HG03460 (cell line): ENCODE data around the gene DNAJA3.
"Not testable (repeated sequence)": the region's sequence is repeated elsewhere in the genome, so short reads cannot be mapped to it uniquely, and the experiment has no call there.

Experiments
- ATAC-seq: cut with Tn5 transposase; IDR thresholded peaks from one replicate; pipeline ENCODE4 v1.9.1; 2021; ENCODE audit not compliant: unreplicated experiment

Gene DNAJA3

DNA sequence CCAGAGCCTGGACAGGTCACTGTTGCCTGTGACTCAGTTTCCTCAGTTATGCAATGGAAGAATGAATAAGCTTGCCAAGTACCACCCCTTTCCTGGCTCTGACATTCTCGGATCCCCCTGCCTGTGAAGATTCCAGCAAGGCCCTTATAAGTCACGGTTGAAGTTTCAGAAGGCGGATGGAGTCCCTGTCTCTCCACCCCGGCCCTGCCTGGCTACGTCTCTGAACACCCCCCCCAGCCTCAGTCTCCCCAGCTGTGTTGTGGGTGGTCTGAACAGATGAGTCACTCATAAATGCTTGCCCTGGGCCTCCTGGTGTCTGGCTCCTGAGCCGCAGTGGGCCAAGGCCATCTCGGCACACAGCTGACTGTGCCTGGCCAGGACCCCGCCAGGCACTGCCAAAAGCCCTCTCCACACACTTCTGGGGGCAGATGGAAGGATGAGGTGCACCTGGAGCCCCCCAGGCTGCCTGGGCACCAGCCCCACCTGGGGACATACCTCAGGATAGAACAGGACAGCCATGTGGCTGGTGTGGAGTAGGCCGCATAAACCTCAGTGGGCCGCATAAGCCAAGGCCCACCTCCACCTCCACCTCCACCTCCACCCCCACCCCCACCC is 38.6 kb upstream of the DNAJA3 start:
- no peak for ATAC-seq

DNA sequence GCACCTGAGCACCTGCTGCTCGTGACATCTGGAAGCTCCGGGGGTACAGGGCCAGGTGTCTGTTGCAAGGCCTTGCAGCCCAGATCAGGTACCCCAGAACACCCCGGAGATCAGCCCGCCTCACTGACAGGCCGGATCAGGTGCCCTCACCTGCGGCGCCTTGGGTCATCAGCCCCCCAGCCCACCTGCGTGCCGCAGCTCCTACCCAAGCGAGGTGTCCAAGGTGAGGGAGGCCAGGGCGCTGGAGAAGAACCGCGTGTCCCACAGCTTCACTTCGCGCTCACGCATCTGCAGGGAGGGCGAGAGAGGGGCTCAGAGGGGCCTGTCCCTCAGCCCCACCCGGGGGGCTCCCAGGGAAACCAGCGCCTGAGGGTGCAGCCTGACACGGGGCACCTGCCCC is 37.9 kb upstream of the DNAJA3 start:
- ATAC-seq: no peak

DNA sequence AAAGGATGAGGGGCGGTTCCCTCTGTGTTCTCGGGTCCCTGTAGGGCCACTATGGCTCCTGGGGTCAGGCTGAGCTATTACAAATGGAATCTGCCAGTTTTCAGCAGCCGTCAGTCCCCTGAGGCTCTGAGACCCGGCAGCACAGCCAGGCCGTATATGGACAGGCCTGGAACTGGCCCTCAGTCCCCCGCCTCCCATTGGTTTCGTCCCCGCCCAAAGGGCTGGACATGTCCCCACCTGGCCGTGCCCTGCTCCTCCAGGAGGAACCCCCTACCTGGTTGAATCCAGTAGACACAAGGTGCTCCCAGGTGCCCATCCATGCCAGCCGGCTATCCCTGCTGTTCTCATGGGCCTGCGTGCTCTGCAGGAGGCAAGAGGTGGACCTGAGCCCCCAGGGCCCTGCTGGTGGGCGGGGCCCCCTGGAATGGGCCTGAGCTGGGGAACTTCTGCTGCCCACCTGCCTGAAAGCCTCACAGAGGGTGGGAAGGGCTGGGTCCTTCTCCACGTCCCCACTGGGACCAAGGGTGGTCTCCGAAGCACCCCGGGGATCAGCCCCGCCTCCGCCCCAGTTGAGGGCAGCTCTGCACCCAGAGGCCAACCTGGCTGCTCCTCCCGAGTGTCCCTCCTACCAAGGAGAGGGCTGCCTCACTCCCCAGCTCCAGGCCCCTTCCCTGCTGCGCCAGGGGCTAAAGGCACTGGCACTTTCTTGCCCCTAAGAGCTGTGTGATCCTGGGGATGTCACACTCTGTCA is 37.2 kb upstream of the DNAJA3 start:
- ATAC-seq: no peak

DNA sequence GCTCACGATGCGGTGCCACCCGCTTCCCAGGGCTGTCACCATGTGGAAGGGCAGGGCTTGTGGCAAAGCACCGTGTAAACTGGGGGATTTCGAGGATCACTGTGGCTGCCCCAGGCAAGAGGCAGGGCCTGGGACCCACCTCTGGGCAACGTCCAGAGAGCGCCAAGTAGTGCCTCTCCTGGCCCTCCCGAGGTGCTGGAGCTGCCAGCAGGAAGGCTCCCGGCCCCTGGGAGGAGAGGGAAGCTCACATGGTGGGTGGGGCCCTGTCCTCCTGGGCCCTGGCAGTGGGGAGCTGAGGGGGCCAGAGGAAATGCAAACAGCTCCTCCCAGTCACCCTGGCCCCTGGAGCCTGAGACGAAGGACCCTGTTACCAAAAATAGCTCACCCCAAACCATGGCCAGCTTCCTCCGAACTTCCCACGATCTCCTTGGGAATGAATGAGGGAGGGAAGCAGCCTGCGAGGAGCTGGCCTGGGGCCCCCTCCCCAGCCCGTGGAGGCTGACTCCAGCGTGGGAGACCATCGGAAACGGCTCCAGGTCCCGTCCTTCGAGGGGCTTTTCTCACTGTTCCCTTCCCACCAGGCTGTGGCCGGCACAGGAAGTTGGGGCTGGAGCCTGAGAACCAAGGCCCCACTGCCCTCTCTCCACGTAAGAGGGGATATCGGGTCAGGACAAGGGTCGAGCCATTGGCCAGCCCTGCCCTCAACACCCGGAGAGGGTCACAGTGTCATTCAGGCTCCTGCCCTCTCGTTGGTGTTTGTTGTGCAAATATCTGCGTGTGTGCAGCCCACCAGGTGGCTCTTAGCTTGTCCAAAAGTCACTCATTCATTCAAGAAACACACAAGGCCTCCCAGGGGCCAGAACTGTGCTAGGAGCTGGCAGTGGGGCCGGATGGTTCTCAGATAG is 36.4 kb upstream of the DNAJA3 start:
- ATAC-seq: no peak

DNA sequence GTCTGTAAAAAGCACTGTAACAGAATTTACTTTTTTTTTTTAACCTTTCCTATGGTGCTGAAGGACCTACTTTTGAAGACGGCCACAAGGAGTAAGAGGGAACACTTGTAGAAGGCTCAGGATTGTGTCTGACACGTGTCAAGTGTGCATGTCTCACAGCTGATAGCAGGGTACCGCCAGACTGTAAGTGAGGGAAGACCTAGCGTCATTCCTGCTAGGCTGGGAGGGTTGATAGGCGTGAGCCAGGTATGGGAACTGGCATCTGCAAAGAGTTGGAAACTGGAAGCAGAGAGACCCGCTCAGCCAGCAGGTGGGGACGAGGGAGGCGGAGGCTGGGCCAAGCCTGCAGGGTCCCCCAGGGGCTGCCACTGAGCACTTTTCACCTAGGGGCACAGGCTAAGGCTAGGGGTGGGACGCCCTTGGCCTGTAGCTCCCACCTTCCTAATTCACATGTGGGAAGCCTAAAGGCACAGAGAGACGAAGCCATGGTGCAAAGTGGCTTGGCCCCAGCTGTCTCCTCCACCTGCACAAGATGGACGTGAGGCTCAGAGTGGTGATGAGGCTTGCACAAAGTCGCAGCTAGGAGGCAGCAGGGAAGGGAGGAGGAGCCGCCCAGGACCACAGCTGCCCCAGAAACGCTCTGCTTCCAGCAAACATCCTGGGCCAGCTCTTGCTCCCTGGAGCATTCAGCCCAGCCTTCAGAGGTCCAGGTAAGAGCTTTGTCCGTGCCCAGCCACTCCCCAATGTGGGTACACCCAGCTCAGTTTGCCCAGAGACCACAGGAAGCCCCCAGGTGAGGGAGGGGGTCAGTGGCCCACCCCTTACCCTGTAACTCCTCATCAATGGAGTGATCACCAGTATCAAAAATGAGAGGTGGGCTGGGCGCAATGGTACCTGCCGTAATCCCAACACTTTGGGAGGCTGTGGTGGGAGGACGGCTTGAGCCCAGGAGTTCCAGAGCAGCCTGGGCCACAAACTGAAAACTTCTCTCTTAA is 35.1 kb upstream of the DNAJA3 start:
- no peak for ATAC-seq

DNA sequence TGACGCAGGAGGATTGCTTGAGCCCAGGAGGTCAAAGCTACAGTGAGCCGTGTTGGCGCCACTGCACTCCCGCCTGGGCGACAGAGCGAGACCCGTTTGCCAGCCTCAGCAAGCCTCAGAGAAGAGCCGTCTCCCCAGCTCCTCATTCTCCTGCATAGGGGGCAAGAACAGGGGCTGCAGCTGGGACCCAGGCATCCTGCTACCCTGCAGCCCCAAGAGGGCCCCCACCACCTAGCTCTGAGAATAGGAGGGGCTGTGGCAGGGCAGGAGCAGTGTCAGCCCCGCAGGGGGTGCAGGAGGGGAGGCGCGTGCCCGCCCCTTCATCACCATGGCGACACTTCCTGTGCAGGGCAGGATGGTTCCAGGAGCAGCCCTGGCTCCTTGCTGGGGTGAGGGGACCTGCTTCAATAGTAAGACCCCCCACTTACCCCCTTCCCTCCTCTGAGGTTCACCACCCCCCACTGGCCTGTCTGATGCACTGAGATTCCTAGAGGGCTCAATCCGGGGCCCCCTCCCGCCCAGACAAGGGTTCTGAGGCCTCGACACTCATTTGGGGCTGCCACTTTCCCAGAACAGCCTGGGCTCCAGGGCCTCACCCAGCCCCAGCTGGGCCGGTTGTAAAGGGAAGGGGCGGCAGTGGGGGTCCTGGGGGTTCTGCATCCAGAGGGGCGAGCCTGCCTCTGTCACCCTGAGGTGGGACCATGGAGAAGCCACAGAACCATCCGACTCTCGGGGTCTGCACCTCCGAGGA is 33.9 kb upstream of the DNAJA3 start:
- no peak for ATAC-seq

DNA sequence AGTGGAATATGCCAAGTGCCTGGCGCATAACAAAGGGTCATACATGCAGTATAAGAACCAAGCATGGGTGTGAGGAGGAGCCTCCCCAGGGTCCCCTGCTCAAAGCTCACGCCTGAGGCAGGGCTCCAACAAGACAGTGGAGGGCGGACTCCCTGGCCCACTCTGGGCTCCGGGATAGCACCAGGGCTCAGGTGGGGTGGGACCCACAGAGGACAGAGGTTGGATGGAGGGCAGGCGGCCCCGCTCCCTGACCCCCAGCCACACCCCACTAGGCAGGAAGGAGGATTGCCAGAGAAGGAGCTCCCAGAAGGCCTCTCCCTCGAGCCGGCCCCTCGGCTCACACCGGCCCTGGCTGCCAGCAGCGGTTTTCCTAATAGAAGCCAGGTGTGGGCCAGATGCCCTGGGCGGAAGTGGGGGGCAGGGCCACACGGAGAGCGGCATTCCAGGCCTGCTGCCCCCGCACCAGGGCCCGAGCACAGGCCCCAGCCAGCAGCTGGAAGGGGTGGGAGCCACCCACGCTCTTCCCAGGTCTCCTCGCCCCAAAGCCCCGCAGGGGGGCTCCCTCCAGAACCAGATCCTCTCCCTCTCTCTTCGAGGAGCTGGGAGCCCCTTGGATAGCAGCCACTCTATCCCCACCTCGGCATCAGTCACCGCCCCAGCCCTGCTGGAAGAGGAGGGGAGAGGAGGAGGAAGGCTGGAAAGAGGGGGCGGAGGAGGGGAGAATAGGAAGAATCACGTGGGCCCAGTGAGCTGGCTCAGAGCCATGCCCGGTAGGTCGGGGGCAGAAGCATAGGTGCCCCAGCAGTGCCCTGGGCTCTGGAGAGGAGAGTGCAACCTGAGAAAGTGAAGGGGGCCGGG is 33.1 kb upstream of the DNAJA3 start:
- no peak for ATAC-seq

DNA sequence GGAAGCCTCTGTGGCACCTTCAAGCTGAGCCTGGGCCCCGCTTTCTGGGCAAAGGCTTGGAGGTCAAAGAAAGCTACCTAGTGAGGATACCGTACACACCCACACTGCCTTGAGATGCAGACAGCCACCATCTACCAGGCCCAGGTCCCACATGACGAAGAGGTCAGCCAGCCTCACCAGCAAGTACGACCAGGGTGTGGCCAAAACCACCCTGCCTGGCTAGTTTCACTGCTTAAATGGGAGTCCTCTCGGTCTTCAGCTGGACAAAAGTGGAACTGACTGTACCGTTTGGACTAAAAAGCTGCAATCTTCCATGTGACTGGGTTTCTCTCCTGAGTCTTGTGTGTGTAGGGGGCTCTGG is 32.4 kb upstream of the DNAJA3 start:
- ATAC-seq: no peak

DNA sequence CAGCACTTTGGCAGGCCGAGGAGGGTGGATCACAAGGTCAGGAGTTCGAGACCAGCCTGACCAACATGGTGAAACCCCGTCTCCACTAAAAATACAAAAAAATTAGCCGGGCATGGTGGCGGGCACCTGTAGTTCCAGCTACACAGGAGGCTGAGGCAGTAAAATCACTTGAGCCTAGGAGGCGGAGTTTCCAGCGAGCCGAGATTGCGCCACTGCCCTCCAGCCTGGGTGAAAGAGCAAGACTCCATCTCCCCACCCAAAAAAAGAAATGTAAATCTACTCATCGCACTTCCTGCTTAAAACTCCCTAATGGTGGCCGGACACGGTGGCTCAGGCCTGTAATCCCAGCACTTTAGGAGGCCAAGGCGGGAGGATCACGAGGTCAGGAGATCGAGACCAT is 31.8 kb upstream of the DNAJA3 start:
- ATAC-seq: not testable (repeated sequence)

DNA sequence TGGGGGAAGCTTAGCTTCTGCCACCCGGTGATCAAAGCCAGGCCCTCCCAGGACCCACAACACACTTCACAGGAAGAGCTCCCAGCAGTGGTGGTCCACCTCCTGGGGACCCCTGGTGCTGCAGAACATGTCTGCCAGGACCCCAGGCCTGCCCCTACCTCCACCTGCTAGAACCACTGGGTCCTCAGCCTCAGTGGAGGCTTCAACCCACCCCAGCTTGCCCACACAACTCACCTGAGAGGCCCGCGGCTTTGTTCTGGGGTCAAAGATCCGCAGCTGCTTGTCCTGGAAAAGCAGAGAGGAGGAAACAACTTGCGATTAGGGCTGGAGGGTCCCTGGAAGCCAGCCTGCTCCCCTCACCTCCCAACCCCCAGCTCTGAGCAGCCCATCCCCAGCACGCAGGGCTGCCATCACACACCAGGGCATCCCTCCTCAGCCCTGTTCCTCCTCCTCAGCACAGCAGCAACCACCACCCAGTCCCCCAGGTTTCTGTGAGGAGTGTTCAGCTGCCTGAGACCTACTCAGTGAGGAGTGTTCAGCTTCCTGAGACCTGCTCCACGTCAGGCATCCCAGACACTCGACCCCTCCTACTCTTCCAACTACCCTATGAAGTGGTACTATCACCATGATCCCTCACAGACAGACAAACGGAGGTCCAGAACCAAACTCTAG is 30.5 kb upstream of the DNAJA3 start:
- ATAC-seq: no peak

DNA sequence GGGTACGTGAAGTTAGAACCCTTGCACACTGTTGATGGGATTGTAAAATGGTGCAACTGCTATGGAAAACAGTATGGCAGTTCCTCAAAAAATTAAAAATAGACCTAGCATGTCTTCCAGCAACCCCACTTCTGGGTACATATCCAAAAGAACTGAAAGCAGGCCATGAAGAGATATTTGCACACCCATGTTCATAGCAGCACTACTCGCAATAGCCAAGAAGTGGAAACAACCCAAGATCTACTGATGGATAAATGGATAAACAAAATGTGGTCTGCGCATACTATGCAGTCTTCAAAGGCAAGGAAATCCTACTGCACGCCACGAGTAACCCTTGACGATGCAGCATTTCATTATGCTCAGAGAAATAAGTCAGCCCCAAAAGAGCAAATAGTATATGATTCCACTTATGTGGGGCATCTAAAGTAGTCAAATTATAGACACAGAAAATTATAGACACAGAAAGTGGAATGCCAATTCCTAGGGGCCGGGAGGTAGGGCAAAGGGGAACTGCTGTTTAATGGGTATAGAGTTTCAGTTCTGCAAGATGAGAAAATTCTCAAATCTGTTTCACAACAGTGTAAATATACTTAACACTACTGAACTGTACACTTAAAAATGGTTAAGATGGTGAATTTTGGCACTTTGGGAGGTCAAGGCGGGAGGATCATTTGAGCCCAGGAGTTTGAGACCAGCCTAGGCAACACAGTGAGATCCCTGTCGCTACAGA is 26.5 kb upstream of the DNAJA3 start:
- no peak for ATAC-seq

DNA sequence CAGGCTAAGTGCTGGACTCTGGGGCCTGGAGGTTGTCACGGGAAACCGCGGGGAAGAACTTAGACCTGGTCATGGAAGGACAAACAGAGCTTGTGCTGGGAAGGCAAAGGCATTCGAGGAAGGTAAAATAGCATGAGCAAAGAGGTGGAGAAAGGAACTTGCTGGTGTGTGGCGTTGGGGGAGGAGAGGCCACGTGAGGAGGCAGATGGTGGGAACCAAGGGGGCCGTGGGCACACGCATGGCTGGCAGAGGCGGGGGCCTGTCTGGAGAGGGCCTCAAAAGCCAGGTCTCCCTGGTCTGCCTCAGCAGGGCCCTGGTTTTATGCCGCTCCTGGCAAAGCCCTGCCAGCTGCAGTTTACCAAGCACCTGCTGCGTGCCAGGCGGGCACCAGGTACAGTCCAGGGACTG is 24.6 kb upstream of the DNAJA3 start:
- ATAC-seq: no peak

DNA sequence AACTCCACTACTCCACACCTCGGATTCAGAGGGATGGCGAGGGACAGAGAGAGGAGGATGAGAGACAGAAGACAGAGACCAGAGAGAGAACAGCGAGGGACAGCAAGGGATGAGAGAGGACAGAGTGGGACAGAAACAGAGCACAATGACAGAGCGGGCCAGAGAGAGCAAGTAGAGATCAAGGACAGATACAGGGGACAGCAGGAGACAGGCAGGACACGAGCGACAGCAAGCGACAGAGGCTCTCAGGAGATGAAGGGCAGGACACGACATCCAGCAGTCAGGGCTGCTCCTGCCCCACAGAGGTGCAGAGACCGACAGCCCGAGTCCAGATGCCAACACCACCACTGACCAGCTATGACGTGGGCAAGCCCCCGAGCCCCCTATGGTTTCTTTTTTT is 24.2 kb upstream of the DNAJA3 start:
- no peak for ATAC-seq

DNA sequence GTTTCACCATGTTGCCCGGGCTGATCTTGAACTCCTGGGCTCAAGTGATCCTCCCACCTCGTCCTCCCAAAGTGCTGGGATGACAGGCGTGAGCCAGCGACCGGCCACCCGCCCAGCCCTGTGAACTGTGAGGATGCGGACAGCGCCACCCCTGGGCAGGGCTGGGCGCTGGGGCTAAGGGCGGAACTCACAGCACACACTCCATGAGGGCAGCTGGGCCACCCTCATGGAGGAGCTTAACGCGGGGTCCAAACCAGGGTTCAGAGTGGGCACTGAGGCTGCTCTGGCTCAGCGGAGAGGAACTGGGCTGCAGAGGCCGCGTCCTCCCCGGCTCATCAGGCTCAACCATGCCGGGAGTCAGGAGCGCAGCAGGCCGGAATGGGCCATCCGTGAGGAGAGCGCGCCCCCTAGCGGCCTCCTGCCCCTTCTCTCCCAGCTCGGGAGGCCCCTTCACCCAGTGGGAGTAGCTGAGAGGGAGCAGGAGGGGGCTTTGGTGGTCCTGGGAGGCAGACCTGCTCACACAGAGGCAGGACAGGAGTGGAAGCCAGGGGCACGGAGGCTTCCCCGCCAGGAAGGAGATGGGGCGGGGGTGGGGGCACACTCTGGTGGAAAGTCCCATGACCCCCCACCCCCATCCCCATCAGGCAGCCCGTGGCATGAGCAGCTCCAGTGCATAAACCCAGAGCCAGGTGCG is 23.1 kb upstream of the DNAJA3 start:
- no peak for ATAC-seq

DNA sequence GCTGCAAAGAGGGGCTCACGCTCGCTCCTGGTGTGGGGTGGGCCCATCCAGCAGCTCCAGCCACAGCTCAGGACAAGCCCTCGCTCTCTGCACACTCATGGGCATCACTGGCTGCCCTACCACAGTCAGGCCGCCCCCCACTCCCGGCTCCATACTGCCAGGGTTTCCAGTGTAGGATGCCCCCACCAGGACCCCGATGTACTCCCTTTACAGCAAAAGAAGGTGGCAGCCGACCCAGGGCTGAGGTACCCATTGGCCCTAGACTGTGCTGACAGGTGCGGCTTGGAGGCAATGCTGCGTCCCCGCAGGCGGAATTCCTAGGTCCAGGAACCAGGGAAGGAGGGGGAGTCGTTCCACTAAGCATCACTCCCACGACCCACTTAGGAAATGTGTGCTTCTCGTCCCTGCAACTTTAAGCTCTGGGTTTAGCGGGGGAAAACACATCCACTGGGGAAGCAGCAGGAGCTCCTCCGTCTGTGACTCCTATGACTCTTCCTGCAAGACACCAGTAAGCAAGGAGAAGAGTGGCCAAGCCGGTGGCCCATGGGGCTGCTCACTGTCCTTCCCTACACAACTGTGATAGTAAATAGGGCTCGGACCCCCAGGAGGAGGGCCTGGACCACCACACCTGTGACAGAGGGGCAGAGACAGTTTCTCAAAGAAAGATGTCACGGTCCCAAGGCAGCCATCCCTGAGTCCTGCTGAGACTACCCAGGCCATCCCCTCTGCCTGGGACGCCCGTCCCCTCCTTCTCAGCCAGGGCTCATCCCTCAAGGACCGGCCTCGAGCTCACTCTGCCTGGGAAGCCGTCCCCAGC is 22.3 kb upstream of the DNAJA3 start:
- ATAC-seq: no peak

DNA sequence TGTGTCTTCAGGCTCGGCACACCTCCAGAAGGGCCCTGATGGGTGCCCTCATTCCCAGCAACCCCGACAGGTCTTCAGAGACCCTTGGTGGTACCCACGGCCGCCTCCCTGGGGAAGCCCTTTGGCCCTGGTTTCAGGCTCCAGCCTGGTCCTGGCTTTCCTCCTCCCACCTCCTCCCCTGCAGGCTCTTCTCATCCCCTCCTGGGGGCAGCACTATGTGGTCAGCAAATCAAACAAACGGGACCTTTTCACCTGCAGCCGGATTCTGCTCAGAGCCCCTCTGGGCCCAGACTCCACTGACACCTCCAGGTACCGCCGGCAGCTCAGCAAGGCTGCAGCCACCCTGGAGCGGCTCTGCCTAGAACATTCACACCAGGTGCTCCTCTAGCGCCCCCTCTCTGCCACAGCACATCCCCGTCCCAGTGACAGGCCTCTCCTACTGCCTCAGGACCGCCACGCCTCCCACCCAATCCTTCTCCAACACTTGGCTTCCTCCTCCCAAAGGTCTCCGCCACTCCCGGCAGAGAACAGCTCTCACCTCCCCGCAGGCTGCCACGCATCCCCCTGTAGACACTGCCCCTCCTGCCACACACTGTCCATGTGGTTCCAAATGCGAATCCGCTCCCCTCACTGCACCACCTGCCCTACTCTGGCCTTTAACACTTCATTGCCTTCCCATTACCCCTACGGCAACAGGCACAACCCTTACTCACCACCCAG is 21.3 kb upstream of the DNAJA3 start:
- no peak for ATAC-seq
